MM.1S (cell line): ENCODE results near the gene APOF.

Source experiments
- DNase-seq: peaks from one replicate; pipeline ENCODE4 v3.0.0-alpha.2; 2015
- H2AFZ ChIP-seq: fragments of 300-600 bp; sonication (generic); 2 replicates; pipeline ENCODE4 v1.6.0; 2016; ENCODE audit warnings: antibody characterized with exemption, low read length
- H3F3A ChIP-seq: fragments of 300-600 bp; sonication (generic); 2 replicates; pipeline ENCODE4 v1.6.1; 2016; ENCODE audit warnings: mild to moderate bottlenecking, antibody characterized with exemption, low read length, moderate library complexity, mixed read lengths; ENCODE audit not compliant: insufficient read depth
- H3K27ac ChIP-seq: fragments of 300-600 bp; sonication (generic); 2 replicates; pipeline ENCODE4 v1.5.1; 2016; ENCODE audit warnings: mild to moderate bottlenecking, low read length
- H3K27me3 ChIP-seq: fragments of 300-600 bp; sonication (generic); replicated peaks from 2 replicates; pipeline ENCODE4 v1.6.0; 2016; ENCODE audit warnings: low read length; ENCODE audit not compliant: insufficient read depth
- H3K36me3 ChIP-seq: fragments of 300-600 bp; sonication (generic); replicated peaks from 2 replicates; pipeline ENCODE4 v1.6.1; 2016; ENCODE audit warnings: mild to moderate bottlenecking, low read length, mixed read lengths; ENCODE audit not compliant: insufficient read depth
- H3K4me1 ChIP-seq: fragments of 300-600 bp; sonication (generic); 2 replicates; pipeline ENCODE4 v1.6.1; 2016; ENCODE audit warnings: low read length, mixed read lengths
- H3K4me2 ChIP-seq: fragments of 300-600 bp; sonication (generic); 2 replicates; pipeline ENCODE4 v1.6.0; 2016; ENCODE audit warnings: low read depth, low read length
- H3K4me3 ChIP-seq: fragments of 300-600 bp; sonication (generic); 2 replicates; pipeline ENCODE4 v1.5.1; 2016; ENCODE audit warnings: low read length, mixed read lengths
- H3K79me2 ChIP-seq: fragments of 300-600 bp; sonication (generic); 2 replicates; pipeline ENCODE4 v1.6.1; 2016; ENCODE audit warnings: mixed run types, low read length, mixed read lengths
- H3K9ac ChIP-seq: fragments of 300-600 bp; sonication (generic); 2 replicates; pipeline ENCODE4 v1.6.1; 2016; ENCODE audit warnings: low read length, mixed read lengths
- H3K9me2 ChIP-seq: fragments of 300-600 bp; sonication (generic); replicated peaks from 2 replicates; pipeline ENCODE4 v1.6.1; 2016; ENCODE audit warnings: mild to moderate bottlenecking, low read length, mixed read lengths; ENCODE audit not compliant: insufficient read depth
- H3K9me3 ChIP-seq: fragments of 300-600 bp; sonication (generic); replicated peaks from 2 replicates; pipeline ENCODE4 v1.6.1; 2016; ENCODE audit warnings: mild to moderate bottlenecking, low read length, mixed read lengths; ENCODE audit not compliant: insufficient read depth
- H4K20me1 ChIP-seq: fragments of 300-600 bp; sonication (generic); 2 replicates; pipeline ENCODE4 v1.6.1; 2016; ENCODE audit warnings: mild to moderate bottlenecking, low read length, moderate library complexity, mixed read lengths; ENCODE audit not compliant: insufficient read depth
- EZH2 ChIP-seq: fragments of 300-600 bp; sonication (generic); optimal IDR thresholded peaks from 2 replicates; pipeline ENCODE3; 2017; ENCODE audit warnings: low read depth, mild to moderate bottlenecking, antibody characterized with exemption, low read length, mixed read lengths
- EZH2phosphoT487 ChIP-seq: fragments of 300-600 bp; sonication (generic); IDR thresholded peaks from 2 replicates; pipeline ENCODE4 v1.6.1; 2018; ENCODE audit warnings: antibody characterized with exemption, low read length
- TF ChIP-seq, protein P1 (sequence below): fragments of 300-600 bp; sonication (generic); IDR thresholded peaks from 2 replicates; pipeline ENCODE4 v1.5.1; 2016; ENCODE audit warnings: antibody characterized with exemption, low read length, mixed read lengths

APOF gene, protein sequence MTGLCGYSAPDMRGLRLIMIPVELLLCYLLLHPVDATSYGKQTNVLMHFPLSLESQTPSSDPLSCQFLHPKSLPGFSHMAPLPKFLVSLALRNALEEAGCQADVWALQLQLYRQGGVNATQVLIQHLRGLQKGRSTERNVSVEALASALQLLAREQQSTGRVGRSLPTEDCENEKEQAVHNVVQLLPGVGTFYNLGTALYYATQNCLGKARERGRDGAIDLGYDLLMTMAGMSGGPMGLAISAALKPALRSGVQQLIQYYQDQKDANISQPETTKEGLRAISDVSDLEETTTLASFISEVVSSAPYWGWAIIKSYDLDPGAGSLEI

DNA sequence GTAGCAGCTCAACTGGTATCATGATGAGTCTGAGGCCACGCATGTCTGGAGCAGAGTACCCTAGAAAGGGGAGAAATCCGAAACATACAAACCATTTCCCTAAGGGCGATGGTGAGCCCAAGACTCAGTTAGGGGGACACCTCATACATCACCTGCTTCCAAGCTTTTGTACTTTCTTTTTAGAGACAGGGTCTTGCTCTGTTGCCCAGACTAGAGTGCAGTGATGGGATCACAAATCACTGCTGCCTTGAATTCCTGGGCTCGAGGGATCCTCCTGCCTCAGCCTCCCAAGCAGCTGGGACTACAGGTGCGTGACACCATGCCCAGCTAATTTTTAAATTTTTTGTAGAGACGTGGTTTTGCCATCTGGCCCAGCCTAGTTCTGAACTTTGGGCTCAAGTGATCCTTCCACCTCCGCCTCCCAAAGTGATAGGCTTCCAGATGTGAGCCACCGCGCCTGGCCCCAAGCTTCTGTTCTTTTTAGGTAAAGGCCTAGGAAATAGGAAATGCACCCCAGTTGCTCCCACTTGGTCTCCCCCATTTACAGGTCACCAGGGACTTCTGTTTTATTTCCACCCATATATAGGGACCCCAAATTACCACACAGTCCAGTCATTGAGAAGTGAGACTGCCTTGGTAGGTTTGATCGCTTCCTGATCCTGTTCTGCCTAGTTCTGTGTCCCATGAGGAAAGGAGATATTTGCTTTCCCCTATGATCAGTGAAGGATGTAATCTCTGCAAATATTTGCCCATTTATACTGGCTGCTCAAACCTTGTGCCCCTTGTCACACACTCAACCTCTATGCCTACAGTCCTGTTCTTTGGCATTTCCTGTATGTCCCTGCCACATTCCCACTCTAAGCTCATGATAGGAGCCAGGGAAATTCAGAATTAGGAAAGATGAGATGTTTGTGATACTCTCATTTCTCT lies at the start of gene APOF:
Gene APOF, minus strand, starts transcription at position 728 of the 930 bp plus-strand sequence. Its CDS starts 112 bp downstream, at position 616.
- Histone ChIP-seq H3K79me2 (peaks cover 23% of the 10 kb centered on the region), H3F3A (peaks cover 22% of the 10 kb centered on the region), H2AFZ (no peak within 1 kb of the TSS), H3K4me3 (no peak within 1 kb of the TSS), H4K20me1 (no peaks in the 10 kb centered on the region), H3K9ac (no peak within 1 kb of the TSS), H3K4me1 (peaks cover 4% of the 10 kb centered on the region; the same call in 1 of the 2 replicates), H3K9me3 (no peaks in the 10 kb centered on the region), H3K9me2 (no peaks in the 10 kb centered on the region), H3K36me3 (no peaks in the 10 kb centered on the region), H3K27ac (no peak within 1 kb of the TSS), H3K4me2 (no peak within 1 kb of the TSS), H3K27me3 (no peaks in the 10 kb centered on the region)
- no peak for DNase-seq
- TF ChIP-seq, protein P1, sequence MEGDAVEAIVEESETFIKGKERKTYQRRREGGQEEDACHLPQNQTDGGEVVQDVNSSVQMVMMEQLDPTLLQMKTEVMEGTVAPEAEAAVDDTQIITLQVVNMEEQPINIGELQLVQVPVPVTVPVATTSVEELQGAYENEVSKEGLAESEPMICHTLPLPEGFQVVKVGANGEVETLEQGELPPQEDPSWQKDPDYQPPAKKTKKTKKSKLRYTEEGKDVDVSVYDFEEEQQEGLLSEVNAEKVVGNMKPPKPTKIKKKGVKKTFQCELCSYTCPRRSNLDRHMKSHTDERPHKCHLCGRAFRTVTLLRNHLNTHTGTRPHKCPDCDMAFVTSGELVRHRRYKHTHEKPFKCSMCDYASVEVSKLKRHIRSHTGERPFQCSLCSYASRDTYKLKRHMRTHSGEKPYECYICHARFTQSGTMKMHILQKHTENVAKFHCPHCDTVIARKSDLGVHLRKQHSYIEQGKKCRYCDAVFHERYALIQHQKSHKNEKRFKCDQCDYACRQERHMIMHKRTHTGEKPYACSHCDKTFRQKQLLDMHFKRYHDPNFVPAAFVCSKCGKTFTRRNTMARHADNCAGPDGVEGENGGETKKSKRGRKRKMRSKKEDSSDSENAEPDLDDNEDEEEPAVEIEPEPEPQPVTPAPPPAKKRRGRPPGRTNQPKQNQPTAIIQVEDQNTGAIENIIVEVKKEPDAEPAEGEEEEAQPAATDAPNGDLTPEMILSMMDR, result no peak
- TF ChIP-seq EZH2phosphoT487 (no peak), EZH2 (no peak)

DNA sequence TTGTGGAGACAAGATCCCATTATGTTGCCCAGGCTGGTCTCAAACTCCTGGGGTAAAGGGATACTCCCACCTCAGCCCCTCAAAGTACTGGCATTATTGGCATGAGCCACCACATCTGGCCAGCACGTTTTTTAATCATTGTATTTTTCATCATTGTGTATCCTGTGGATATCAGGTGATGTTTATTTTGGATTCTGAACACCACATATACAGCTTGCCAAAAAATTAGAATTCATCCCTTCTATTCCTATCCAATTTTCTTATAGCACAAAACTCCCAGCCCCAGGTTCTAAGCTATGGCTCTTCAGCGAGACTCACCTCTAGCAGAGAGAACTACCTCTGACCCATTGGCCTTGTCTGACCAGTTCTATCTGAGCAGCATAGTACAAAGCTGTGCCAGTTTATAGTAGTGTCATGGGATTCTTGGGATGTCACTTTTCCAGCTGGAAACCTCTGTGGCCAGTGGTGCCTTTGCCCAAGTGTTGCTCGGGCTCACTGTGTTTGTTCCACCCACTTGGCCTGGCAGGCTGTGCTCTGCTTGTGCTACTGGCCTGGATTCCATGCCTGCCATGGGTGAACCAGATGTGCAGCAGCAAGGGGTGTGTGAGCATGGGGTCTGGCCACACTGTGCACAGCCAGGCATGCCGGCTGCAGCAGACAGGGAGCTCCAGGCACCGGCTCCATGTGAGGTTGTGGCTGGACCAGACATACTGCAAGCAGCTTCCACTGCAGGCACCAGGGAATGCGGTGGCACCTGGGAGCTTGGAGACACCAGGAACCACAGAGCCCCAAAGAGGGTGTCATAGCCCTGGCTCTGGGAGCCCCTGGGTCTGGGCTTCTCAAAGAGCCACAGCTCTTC lies 49.4 kb upstream of the APOF start:
- H3K4me2 ChIP-seq, result no peak overlapping the region
- no peaks in the 10 kb centered on the region for H3K36me3 ChIP-seq
- H3K27ac ChIP-seq, result no peak overlapping the region
- no peak overlapping the region for H3K9ac ChIP-seq
- H4K20me1 ChIP-seq, result no peaks in the 10 kb centered on the region
- H3K9me2 ChIP-seq, result no peaks in the 10 kb centered on the region
- no peak for DNase-seq
- H3K27me3 ChIP-seq, result no peaks in the 10 kb centered on the region
- H3K4me1 ChIP-seq, result no peaks in the 10 kb centered on the region
- H3F3A ChIP-seq, result no peaks in the 10 kb centered on the region
- no peak overlapping the region for H2AFZ ChIP-seq
- TF ChIP-seq EZH2 (no peak), EZH2phosphoT487 (no peak)
- TF ChIP-seq, protein P1, result no peak
- no peaks in the 10 kb centered on the region for H3K79me2 ChIP-seq
- no peak overlapping the region for H3K4me3 ChIP-seq
- H3K9me3 ChIP-seq, result no peaks in the 10 kb centered on the region

DNA sequence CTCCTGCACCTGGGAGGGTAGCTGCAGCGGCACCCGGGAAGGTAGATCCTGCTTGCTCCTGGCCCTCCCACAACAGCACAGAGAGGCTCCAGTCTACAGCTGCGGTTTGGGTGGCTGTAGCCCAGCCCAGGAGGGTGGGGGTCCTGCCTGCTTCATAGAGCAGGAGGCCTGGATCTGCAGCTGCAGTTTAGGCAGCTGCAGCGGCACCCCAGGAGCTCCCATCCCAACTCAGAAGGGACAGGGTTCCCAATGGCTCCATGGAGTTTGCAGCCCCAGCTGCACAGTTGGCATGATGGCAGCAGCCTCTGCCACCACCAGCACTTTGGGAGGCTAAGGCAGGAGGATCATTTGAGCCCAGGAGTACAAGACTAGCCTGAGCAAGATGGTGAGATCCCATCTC lies 48.1 kb upstream of the APOF start:
- no peak overlapping the region for H3K9ac ChIP-seq
- no peaks in the 10 kb centered on the region for H3K36me3 ChIP-seq
- no peak for DNase-seq
- no peak overlapping the region for H3K4me3 ChIP-seq
- H3K79me2 ChIP-seq, result no peaks in the 10 kb centered on the region
- H3K27ac ChIP-seq, result no peak overlapping the region
- no peaks in the 10 kb centered on the region for H3K9me2 ChIP-seq
- no peaks in the 10 kb centered on the region for H3F3A ChIP-seq
- H2AFZ ChIP-seq, result no peak overlapping the region
- no peaks in the 10 kb centered on the region for H3K27me3 ChIP-seq
- no peaks in the 10 kb centered on the region for H4K20me1 ChIP-seq
- no peaks in the 10 kb centered on the region for H3K9me3 ChIP-seq
- no peaks in the 10 kb centered on the region for H3K4me1 ChIP-seq
- no peak overlapping the region for H3K4me2 ChIP-seq
- TF ChIP-seq EZH2 (no peak), EZH2phosphoT487 (no peak)
- TF ChIP-seq, protein P1, result no peak
